ENCODE measurements around the gene SSR1.

GRCh38 chr6:7260291-7261031 is 52.5 kb downstream of the SSR1 start:
- TF ChIP-seq, protein P1, sequence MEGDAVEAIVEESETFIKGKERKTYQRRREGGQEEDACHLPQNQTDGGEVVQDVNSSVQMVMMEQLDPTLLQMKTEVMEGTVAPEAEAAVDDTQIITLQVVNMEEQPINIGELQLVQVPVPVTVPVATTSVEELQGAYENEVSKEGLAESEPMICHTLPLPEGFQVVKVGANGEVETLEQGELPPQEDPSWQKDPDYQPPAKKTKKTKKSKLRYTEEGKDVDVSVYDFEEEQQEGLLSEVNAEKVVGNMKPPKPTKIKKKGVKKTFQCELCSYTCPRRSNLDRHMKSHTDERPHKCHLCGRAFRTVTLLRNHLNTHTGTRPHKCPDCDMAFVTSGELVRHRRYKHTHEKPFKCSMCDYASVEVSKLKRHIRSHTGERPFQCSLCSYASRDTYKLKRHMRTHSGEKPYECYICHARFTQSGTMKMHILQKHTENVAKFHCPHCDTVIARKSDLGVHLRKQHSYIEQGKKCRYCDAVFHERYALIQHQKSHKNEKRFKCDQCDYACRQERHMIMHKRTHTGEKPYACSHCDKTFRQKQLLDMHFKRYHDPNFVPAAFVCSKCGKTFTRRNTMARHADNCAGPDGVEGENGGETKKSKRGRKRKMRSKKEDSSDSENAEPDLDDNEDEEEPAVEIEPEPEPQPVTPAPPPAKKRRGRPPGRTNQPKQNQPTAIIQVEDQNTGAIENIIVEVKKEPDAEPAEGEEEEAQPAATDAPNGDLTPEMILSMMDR (IDR thresholded peaks at IDR 0.05; ENCODE audit: insufficient read depth, low read length), result no peak
- TF ChIP-seq POLR2AphosphoS5 (IDR thresholded peaks at IDR 0.05; ENCODE audit: low read depth) (no peak), REST (IDR thresholded peaks at IDR 0.05; ENCODE audit: insufficient replicate concordance, low read depth) (no peak), SPI1 (IDR thresholded peaks at IDR 0.05; ENCODE audit: borderline replicate concordance, low read depth) (peak; percentile 39; the same call in 1 of the 2 replicates)

Data from HL-60 (cell line).